HepG2 (cell line): Measurements from ENCODE around the gene OPN1SW. TPM values are rescaled to one million over a fixed set of nuclear protein-coding genes. Genes with fewer than 3 reads are reported as not detected.
A peak's percentile ranks its signal among the peaks of the same experiment; 100 is the strongest.

Experiments used
- CBFB ChIP-seq: sonication (generic); formaldehyde crosslinking; IDR thresholded peaks from 2 replicates; pipeline ENCODE4 v1.4.0; 2020; ENCODE audit warnings: missing genetic modification reagents
- CEBPG ChIP-seq: IDR thresholded peaks from 2 replicates; pipeline ENCODE4 v1.6.1; 2016
- DBP ChIP-seq: sonication (generic); formaldehyde crosslinking; IDR thresholded peaks from 2 replicates; pipeline ENCODE4 v1.4.0; 2020; ENCODE audit warnings: missing genetic modification reagents; ENCODE audit errors: not compliant biosample characterization
- EP300 ChIP-seq, 3 experiments: sonication (generic) in 1 of 3; formaldehyde crosslinking in 1 of 3; IDR thresholded peaks; 2 replicates each; pipeline versions ENCODE4 v1.5.1 to v1.6.1; 2011 to 2020; ENCODE audit warnings: low read depth in 2 of 3, low read length in 2 of 3, borderline replicate concordance in 1 of 3, improper control_type of control experiment in 1 of 3, mild to moderate bottlenecking in 1 of 3, missing genetic modification reagents in 1 of 3, moderate library complexity in 1 of 3
- ERF ChIP-seq: IDR thresholded peaks from 2 replicates; pipeline ENCODE4 v1.6.1; 2018; ENCODE audit warnings: missing biosample characterization, missing genetic modification reagents
- FOXO4 ChIP-seq: sonication (generic); formaldehyde crosslinking; conservative IDR thresholded peaks from 2 replicates; pipeline ENCODE4 v1.8.1; 2023; ENCODE audit warnings: missing genetic modification reagents
- KDM3A ChIP-seq: IDR thresholded peaks from 2 replicates; pipeline ENCODE4 v1.6.1; 2018; ENCODE audit warnings: low read depth, missing compliant biosample characterization
- MEIS1 ChIP-seq: sonication (generic); formaldehyde crosslinking; IDR thresholded peaks from 2 replicates; pipeline ENCODE4 v1.9.0; 2021; ENCODE audit warnings: mild to moderate bottlenecking, missing genetic modification reagents, moderate library complexity, borderline replicate concordance
- POLR2AphosphoS5 ChIP-seq: IDR thresholded peaks from 2 replicates; pipeline ENCODE4 v1.6.1; 2012; ENCODE audit warnings: low read depth, low read length
- PREB ChIP-seq: sonication (generic); formaldehyde crosslinking; IDR thresholded peaks from 2 replicates; pipeline ENCODE4 v1.4.0; 2020; ENCODE audit warnings: missing genetic modification reagents
- RBFOX2 ChIP-seq: fragments of 200-400 bp; formaldehyde crosslinking; IDR thresholded peaks from 2 replicates; pipeline ENCODE4 v1.6.1; 2017; ENCODE audit warnings: low read depth, mild to moderate bottlenecking, low read length
- SMYD3 ChIP-seq: sonication (generic); formaldehyde crosslinking; IDR thresholded peaks from 2 replicates; pipeline ENCODE4 v1.8.1; 2023; ENCODE audit warnings: mild to moderate bottlenecking, missing genetic modification reagents
- SP2 ChIP-seq: sonication (generic); formaldehyde crosslinking; IDR thresholded peaks from 2 replicates; pipeline ENCODE4 v1.5.1; 2020; ENCODE audit warnings: mild to moderate bottlenecking, missing genetic modification reagents
- STAT6 ChIP-seq: sonication (generic); formaldehyde crosslinking; IDR thresholded peaks from 2 replicates; pipeline ENCODE4 v1.4.0; 2020; ENCODE audit warnings: missing genetic modification reagents, mild to moderate bottlenecking, borderline replicate concordance
- ZBED4 ChIP-seq: sonication (generic); formaldehyde crosslinking; IDR thresholded peaks from 2 replicates; pipeline ENCODE4 v1.4.0; 2020; ENCODE audit warnings: missing genetic modification reagents, borderline replicate concordance
- ZNF431 ChIP-seq: sonication (generic); formaldehyde crosslinking; IDR thresholded peaks from 2 replicates; pipeline ENCODE4 v1.9.0; 2022; ENCODE audit warnings: missing genetic modification reagents, low read depth, mild to moderate bottlenecking, borderline replicate concordance
- ZNF652 ChIP-seq: IDR thresholded peaks from 2 replicates; pipeline ENCODE4 v1.6.1; 2016; ENCODE audit warnings: low read depth, borderline replicate concordance
- ZNF792 ChIP-seq: IDR thresholded peaks from 2 replicates; pipeline ENCODE4 v1.6.1; 2016
- polyA plus RNA-seq, 8 experiments: library from polyadenylated mRNA; depleted of rRNA in 3 of 8; stranded (reverse) in 7 of 8; unstranded in 1 of 8; fragments of >200 nt; fragmentation: Illumina TruSeq in 4 of 8; extraction: Trizol in 4 of 8; gene quantifications; 2 replicates each; pipeline versions ENCODE4 v1.2.1 to v1.2.3, GENCODE V29; 2011 to 2016; ENCODE audit warnings: low read depth in 4 of 8, missing spikeins in 1 of 8, mixed read lengths in 1 of 8; ENCODE audit not compliant: insufficient read depth in 1 of 8
- total RNA-seq, 5 experiments: library from RNA; depleted of rRNA; stranded (reverse); fragments of >200 nt; fragmentation: Illumina TruSeq; extraction: Trizol; gene quantifications; 2 replicates each; pipeline ENCODE4 v1.2.3, GENCODE V29; 2016; ENCODE audit warnings: low read depth in 1 of 5

OPN1SW gene
- total and polyA plus RNA-seq, 2 of the 13 experiments (the other 11 are each of a cell fraction or from before 2014, with no cell fraction given), result not detected

- TF ChIP-seq FOXO4 (CRISPR knock-in tag) (no peak), ZNF652 (CRISPR knock-in tag) (0 out of 2 replicates have a peak, but pooled peaks have one; percentile 16), POLR2AphosphoS5 (peak; percentile 90), ZNF431 (CRISPR knock-in tag) (peak; percentile 48; the same call in 1 of the 2 replicates), RBFOX2 (peak; percentile 98), ZNF792 (CRISPR knock-in tag) (peak; percentile 64; the same call in 1 of the 2 replicates), SMYD3 (no peak), MEIS1 (CRISPR knock-in tag) (peak; percentile 36; the same call in 1 of the 2 replicates), KDM3A (no peak), SP2 (CRISPR knock-in tag) (peak; percentile 92), EP300 (IDR thresholded peaks at IDR 0.05; ENCODE audit: low read depth in 2 of 2, low read length in 2 of 2) (0 out of 4 replicates have a peak, but pooled peaks of 1 of the 2 experiments have one; percentile 11), EP300 (CRISPR knock-in tag; IDR thresholded peaks at IDR 0.05; ENCODE audit: borderline replicate concordance) (no peak), STAT6 (CRISPR knock-in tag) (no peak), DBP (CRISPR knock-in tag) (peak; percentile 82), PREB (CRISPR knock-in tag) (no peak), CEBPG (0 out of 2 replicates have a peak, but pooled peaks have one; percentile 19), ZBED4 (CRISPR knock-in tag) (peak; percentile 54; the same call in 1 of the 2 replicates), CBFB (CRISPR knock-in tag) (peak; percentile 49; the same call in 1 of the 2 replicates), ERF (CRISPR knock-in tag) (peak; percentile 62)
Observed at GRCh38 chr7:128739048-128739962, 36.3 kb downstream of the OPN1SW start, which contains the start of gene CALU (continued).
